Body of pancreas (tissue), 4 donors: ENCODE data around the gene XPR1.

Experiments used
- POLR2A ChIP-seq, 3 donors: fragments of 450-650 bp; IDR thresholded peaks; one replicate each; pipeline ENCODE4 v1.6.1; 2016; ENCODE audit warnings: antibody characterized with exemption in 3 of 3, mild to moderate bottlenecking in 2 of 3
- TF ChIP-seq, protein P1 (sequence below), 7 experiments: fragments of 450-650 bp in 4 of 7; fragments of 200-600 bp in 3 of 7; sonication (generic) in 3 of 7; IDR thresholded peaks; one replicate each; pipeline ENCODE4 v1.5.1; 2016 to 2019; ENCODE audit warnings: antibody characterized with exemption in 7 of 7

DNA sequence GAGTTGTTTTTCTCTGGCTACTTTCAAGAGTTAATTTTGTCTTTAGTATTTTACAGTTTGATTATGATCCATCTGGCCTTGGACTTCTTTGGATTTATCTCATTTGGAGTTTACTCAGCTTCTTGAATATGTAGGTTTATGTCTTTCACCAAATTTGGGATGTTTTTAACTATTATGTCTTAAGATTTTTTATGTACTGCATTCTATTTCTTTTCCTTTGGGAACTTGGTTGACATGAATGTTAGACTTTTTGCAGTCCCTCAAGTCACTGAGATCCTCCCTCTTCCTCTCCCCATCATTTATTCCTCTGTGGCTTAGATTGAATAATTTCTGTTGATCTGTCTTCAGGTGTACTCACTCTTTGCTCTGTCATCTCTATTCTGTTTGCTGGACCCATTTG is 112.0 kb downstream of the XPR1 start:
- TF ChIP-seq, protein P1, sequence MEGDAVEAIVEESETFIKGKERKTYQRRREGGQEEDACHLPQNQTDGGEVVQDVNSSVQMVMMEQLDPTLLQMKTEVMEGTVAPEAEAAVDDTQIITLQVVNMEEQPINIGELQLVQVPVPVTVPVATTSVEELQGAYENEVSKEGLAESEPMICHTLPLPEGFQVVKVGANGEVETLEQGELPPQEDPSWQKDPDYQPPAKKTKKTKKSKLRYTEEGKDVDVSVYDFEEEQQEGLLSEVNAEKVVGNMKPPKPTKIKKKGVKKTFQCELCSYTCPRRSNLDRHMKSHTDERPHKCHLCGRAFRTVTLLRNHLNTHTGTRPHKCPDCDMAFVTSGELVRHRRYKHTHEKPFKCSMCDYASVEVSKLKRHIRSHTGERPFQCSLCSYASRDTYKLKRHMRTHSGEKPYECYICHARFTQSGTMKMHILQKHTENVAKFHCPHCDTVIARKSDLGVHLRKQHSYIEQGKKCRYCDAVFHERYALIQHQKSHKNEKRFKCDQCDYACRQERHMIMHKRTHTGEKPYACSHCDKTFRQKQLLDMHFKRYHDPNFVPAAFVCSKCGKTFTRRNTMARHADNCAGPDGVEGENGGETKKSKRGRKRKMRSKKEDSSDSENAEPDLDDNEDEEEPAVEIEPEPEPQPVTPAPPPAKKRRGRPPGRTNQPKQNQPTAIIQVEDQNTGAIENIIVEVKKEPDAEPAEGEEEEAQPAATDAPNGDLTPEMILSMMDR (IDR thresholded peaks at IDR 0.05): no peak
- TF ChIP-seq POLR2A (IDR thresholded peaks at IDR 0.05): no peak
